K562 (cell line): ENCODE measurements around the gene ATP2A2. TPM values are rescaled to one million over a fixed set of nuclear protein-coding genes. Genes with fewer than 3 reads are reported as not detected.

Experiments
- ATF3 ChIP-seq, 2 experiments: fragments of 450-650 bp in 1 of 2; sonication (generic) in 1 of 2; formaldehyde crosslinking in 1 of 2; IDR thresholded peaks in 1 of 2; conservative IDR thresholded peaks in 1 of 2; 2 replicates each; pipeline versions ENCODE4 v1.6.1 to v1.8.1; 2016 to 2023; ENCODE audit warnings: mild to moderate bottlenecking in 2 of 2, moderate library complexity in 2 of 2, inconsistent platforms in 1 of 2, missing genetic modification reagents in 1 of 2
- CBFA2T2 ChIP-seq: fragments of 450-650 bp; conservative IDR thresholded peaks from 2 replicates; pipeline ENCODE4 v1.6.1; 2017; ENCODE audit warnings: mild to moderate bottlenecking
- CEBPB ChIP-seq: fragments of 450-650 bp; IDR thresholded peaks from 2 replicates; pipeline ENCODE4 v1.6.1; 2016; ENCODE audit warnings: missing genetic modification characterization, missing compliant biosample characterization
- HDAC2 ChIP-seq: fragments of 450-650 bp; IDR thresholded peaks from 2 replicates; pipeline ENCODE4 v1.6.1; 2016; ENCODE audit warnings: mild to moderate bottlenecking
- HDAC3 ChIP-seq: fragments of 450-650 bp; IDR thresholded peaks from 2 replicates; pipeline ENCODE4 v1.6.1; 2018; ENCODE audit warnings: borderline replicate concordance, mild to moderate bottlenecking, moderate library complexity; ENCODE audit not compliant: partially characterized antibody
- KHSRP ChIP-seq: fragments of 450-650 bp; IDR thresholded peaks from 2 replicates; pipeline ENCODE4 v1.6.1; 2017
- PML ChIP-seq: IDR thresholded peaks from 2 replicates; pipeline ENCODE4 v1.6.1; 2012; ENCODE audit warnings: low read length, inconsistent platforms
- POLR2AphosphoS2 ChIP-seq: IDR thresholded peaks from 2 replicates; pipeline ENCODE4 v1.6.1; 2012; ENCODE audit warnings: low read length, improper control_type of control experiment
- REST ChIP-seq, 2 experiments: fragments of 450-650 bp; formaldehyde crosslinking in 1 of 2; IDR thresholded peaks; 2 replicates each; pipeline versions ENCODE4 v1.4.0 to v1.6.1; 2014 to 2020; ENCODE audit warnings: mild to moderate bottlenecking in 2 of 2, borderline replicate concordance in 1 of 2, low read depth in 1 of 2
- XRCC3 ChIP-seq: fragments of 450-650 bp; IDR thresholded peaks from 2 replicates; pipeline ENCODE4 v1.6.1; 2017; ENCODE audit warnings: mild to moderate bottlenecking, moderate library complexity
- ZBTB1 ChIP-seq: sonication (generic); formaldehyde crosslinking; IDR thresholded peaks from 2 replicates; pipeline ENCODE4 v1.8.1; 2023; ENCODE audit warnings: missing genetic modification reagents, low read depth, mild to moderate bottlenecking, borderline replicate concordance
- ZBTB7A ChIP-seq: IDR thresholded peaks from 2 replicates; pipeline ENCODE4 v1.6.1; 2011; ENCODE audit warnings: low read depth, mild to moderate bottlenecking, low read length, moderate library complexity, borderline replicate concordance; ENCODE audit not compliant: control insufficient read depth
- ZNF24 ChIP-seq: fragments of 450-650 bp; IDR thresholded peaks from 2 replicates; pipeline ENCODE4 v1.6.1; 2016
- ZNF316 ChIP-seq: fragments of 450-650 bp; IDR thresholded peaks from 2 replicates; pipeline ENCODE4 v1.6.1; 2016
- polyA plus RNA-seq, 8 experiments: library from polyadenylated mRNA; depleted of rRNA in 4 of 8; stranded (reverse) in 5 of 8; unstranded in 3 of 8; fragments of >200 nt; fragmentation: Nextera tagmentation in 2 of 8; fragmentation: Illumina TruSeq in 1 of 8; extraction: Ambion mirVana in 2 of 8; extraction: Trizol in 1 of 8; gene quantifications; 2 replicates each; pipeline versions ENCODE4 v1.2.1 to v1.2.3, GENCODE V29; 2011 to 2014; ENCODE audit warnings: inconsistent platforms in 1 of 8, missing spikeins in 1 of 8
- total RNA-seq, 7 experiments: library from RNA; depleted of rRNA in 6 of 7; stranded (reverse); fragments of >200 nt in 6 of 7; fragmentation: Illumina TruSeq in 2 of 7; extraction: Trizol in 2 of 7; gene quantifications; 2 replicates each; pipeline versions ENCODE4 v1.2.1 to v1.2.3, GENCODE V29; 2011 to 2021; ENCODE audit warnings: low replicate concordance in 1 of 7

Gene ATP2A2
- total and polyA plus RNA-seq, 9 of the 15 experiments (the other 6 are each of a cell fraction or from before 2014, with no cell fraction given), result 5.2 to 205 (median 51.6) TPM

- no peak for TF ChIP-seq KHSRP
- TF ChIP-seq REST (IDR thresholded peaks at IDR 0.05; ENCODE audit: borderline replicate concordance), result no peak
- TF ChIP-seq REST (CRISPR knock-in tag; IDR thresholded peaks at IDR 0.05; ENCODE audit: low read depth), result no peak
- 0 out of 2 replicates have a peak, but pooled peaks have one; percentile 20 for TF ChIP-seq HDAC2
- peak; percentile 87 for TF ChIP-seq ZNF316
- TF ChIP-seq POLR2AphosphoS2, result peak; percentile 8; the same call in 1 of the 2 replicates
- TF ChIP-seq CBFA2T2, result 0 out of 2 replicates have a peak, but pooled peaks have one; percentile 21
- TF ChIP-seq PML, result peak; percentile 26; the same call in 1 of the 2 replicates
- no peak for TF ChIP-seq ZBTB7A
- TF ChIP-seq ZBTB1, result no peak
- TF ChIP-seq CEBPB (tag), result peak; percentile 57; the same call in 1 of the 2 replicates
- peak; percentile 49 for TF ChIP-seq HDAC3
- TF ChIP-seq ATF3 (IDR thresholded peaks at IDR 0.05), result peak; percentile 72
- TF ChIP-seq ATF3 (CRISPR knock-in tag; conservative IDR thresholded peaks at IDR 0.05), result no peak
- no peak for TF ChIP-seq ZNF24
- no peak for TF ChIP-seq XRCC3
Observed at GRCh38 chr12:110282300-110282860, 1.3 kb downstream of the ATP2A2 start (continued).
